Stimulated activated CD8-positive, alpha-beta memory T cell treated with anti-CD3 and anti-CD28 coated beads, Interleukin-7, amount 100 ng/mL, for 24 hours (primary cell): Measurements from ENCODE around the gene STARD13.

Source experiments
- DNase-seq: peaks from one replicate; pipeline ENCODE4 v3.0.0-alpha.2; 2020; ENCODE audit warnings: low read depth

STARD13 gene

DNA sequence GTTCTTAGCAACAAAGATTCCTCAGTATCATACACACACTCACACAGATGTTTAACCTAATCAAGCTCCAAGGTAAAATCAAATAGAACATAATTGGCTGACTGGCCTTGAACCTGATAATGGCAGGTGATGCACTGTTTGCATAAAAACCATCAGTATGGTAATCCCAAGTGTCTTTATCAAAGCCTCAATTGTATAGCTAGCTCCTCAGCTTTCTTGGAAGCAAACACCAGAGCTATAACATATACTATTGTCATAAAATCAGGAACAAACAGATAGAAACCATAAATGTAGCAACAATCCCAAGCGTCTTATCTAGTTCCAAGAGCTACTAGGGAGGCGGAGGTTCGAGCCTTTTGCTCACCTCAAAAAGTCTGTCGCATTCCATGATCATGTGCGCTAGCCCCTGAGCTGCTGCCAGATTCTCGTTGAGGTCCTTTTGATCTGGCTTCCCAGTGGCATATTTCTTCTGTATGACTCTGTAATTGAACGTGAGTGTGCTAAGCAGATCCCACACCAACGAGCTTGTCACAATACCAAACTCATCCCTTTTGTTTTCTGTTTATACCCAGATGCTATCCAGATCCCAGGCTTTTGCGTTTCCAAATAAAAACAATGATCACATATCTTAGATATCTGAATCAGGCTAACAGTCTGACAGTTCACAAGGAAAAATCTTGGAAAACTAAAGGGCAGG is 174.0 kb downstream of the STARD13 start:
- DNase-seq = no peak

DNA sequence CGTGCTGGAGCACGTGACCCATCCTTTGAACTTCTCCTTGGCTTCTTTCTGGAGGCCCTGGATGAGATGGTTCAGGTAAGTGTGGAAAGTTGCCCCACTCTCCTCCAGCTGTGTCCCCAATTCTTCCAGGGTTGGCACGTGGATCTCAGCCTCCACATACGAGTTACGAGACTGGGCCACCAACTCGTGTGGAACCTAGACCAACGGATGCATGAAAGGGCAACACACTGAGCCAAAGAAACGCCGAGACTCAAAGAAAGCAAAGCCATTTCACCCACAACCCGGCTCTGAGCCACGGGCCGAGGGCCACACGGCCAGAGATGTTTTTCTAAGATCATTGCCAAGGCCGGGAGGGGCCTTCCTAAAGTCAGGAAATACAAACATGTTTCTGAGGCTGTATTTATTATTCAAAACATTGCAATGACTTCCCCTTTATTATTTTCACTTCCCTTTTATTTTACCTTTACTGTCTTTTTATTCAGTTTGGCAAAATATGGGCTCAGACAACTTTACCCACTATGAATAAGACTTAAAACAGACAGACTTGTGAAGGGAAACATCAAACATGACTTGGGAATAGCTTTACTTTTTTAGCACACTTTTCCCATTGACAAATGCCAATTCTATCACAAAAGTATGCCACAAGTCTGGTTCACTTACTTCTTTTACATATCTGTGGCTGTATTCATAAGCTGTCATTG is 174.7 kb downstream of the STARD13 start:
- DNase-seq = no peak

GRCh38 chr13:33110386-33110712 is 175.2 kb downstream of the STARD13 start:
- DNase-seq = no peak

- no peak for DNase-seq
Measured at GRCh38 chr13:33109801-33110200, 175.8 kb downstream of the STARD13 start.

GRCh38 chr13:33109271-33109697 is 176.3 kb downstream of the STARD13 start:
- DNase-seq = no peak

GRCh38 chr13:33108620-33109019 is 176.9 kb downstream of the STARD13 start:
- no peak for DNase-seq

DNA sequence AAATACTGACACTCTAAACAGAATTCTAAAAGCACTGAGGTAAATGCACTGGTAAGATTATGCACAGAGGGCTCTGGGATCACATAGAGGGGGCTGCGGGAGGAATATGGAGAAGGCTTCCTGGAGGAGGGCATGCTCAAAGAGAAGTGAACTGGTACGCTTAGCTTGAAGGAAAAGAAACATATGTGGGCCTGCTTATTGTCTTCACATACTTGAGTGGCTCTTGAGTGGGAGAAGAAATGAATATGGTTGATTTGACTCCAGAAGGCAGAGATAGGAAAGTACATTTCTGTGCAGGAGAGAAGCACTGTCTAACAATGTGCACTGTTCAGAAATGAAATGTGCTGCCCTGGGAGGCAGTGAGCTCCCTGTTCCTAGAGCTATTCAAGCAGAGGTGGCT is 178.2 kb downstream of the STARD13 start:
- DNase-seq = no peak

DNA sequence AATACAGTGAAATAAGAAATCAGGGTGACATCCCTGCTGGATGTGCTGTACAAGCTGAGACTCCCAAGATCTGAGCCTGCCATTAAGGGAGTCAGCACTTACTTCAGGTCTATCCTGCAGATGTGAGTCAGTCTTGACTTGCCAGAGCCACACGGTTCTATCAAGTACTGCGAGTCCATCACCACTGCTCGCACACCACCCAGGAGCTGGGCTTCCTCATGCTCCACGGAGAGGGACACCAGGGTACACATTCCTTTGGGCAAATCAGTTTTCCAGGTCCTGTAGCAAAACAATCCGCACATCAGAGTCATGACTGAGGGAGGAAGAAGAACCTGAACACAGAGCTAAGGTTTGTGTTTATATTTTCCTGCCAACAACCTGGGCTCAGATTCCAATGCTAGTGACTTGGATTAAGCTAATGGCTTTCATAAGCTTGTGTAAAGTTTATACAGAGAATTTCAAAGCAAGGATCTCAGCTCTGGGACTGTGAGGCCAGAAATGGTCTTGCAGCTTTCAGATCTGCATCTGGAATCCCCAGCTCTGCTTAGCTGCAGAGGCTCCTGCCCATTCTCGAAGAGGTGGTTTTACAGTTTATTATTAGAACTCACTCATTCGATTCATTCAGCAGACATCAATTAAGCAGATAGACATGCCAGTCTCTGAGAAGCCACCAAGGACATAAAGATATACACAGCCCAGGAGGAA is 178.7 kb downstream of the STARD13 start:
- DNase-seq = no peak

DNA sequence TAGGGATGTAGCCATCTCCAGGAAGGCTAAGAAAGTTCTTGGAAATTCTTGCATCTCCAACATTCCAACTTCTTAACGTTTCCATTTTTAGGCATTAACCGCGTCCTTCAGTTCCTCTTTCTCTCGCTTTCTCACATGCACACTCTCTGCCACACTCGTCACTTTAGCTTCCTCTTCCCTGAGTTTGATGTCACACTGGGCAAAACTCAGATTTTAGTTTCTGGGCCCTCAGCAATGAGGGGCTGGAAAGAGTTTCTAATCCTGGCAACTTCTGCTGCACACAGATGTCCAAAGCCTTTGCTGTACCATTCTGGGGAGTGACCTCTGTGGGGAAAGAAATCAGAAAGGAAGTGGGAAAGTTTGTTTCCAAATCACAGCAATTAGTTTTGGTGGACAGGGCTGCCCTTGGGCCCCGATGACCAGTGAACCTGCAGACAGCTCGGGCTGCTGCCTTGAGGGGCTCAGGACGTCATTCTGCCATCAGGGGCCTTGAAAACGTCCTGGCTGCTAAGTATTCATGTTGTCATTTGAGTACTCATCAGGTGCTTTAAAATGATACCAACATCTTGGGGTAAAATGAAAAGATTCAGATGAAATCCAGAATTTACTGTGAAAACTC is 180.1 kb downstream of the STARD13 start:
- no peak for DNase-seq

DNA sequence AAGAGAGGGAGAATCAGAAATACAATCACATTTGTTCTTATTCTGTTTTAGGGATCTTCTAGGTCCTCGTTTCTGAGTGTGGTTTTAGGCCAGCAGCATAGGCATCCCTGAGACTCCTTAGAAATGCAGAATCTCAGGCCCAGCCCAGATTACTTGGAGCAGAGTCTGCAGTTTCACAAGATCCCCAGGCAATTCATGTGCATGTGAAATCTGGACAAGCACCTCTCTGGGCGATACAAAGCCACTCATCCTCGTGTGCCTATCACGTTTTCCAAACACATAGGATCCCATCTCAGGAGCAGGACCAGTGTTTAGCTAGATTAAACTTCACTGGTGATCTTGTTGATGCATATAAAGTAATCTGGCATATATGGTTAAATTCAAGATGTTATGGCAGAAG is 182.1 kb downstream of the STARD13 start:
- DNase-seq = no peak

- no peak for DNase-seq
Measured at GRCh38 chr13:33101835-33102234, 183.7 kb downstream of the STARD13 start.

DNA sequence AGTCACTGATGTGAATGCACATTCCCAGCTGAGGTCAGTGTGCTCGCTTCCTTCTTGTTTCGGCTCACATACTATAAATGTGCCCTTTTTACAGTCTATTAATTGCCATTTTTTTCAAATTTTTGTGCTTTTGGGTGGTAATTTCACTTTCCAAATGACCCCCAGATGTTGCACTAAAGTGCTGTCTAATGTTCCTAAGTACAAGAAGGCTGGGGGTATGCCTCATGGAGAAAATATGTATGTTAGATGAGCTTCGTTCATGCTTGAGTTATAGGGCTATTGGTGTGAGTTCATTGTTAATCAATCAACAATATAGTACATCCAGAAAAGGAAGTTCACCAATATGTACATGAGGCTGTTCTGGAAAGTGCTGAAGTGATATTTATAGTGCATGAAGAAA is 184.7 kb downstream of the STARD13 start:
- no peak for DNase-seq

DNA sequence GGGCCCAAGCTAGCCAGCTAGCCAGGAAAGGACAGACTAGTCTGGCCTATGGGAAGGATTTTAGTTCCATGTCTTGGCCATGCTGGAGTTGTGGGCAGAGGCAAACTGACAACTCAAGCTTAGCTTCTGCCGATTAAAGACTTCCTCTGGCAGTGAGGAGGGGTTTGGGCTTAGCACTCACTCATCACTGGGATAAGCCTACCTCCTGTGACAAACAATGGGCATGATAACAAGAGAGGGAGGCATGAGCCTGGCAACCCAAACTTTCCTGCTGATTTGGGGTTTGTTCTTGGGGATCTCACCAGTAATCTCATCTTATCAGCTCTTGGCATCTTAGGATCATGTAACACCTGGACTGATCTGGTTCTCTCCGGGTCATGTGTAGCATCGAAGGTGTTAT is 185.7 kb downstream of the STARD13 start:
- no peak for DNase-seq

GRCh38 chr13:33096886-33097605 is 188.5 kb downstream of the STARD13 start:
- DNase-seq = no peak

DNA sequence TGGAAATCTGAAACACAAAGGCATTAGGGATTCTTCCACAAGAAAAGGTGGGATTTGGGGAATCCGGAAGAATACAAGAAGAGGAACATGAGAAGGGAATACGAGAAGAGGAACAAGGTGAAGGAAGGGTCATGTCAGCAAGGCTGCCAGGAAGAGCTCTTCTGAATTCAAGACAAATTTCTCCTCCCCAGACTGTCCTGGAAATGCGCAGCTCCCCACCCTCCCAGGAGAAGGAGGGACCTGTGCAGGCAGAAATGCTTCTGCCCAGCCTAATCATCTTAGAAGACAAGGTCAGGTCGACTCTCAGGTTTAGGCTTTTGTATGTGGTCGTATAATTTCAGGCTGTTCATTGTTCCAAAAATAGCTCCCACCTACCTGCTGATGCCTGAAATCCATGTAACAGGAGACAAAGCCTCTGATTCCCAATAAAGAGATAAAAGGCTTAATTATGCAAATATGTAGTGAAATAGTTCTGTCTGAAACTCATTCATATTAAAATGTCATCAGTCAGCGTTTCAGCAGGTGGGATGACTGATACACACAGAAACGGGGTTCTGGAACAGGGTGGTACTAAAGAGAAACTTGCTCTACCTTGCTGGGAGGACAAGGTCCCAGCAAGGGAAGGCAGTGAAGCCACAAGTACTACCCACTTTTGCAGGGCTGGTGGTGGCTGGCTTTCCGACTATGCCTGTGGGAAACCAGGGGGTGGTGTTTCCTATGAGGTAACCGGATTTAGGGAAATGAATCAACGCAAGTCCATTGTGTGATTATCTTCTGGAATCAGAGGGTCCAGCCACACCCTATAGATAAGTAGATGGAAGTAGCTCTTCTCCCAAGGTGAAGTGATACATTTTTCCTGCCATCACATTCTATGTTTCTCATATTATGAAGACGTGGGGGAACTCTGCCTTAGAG is 193.2 kb downstream of the STARD13 start:
- no peak for DNase-seq

DNA sequence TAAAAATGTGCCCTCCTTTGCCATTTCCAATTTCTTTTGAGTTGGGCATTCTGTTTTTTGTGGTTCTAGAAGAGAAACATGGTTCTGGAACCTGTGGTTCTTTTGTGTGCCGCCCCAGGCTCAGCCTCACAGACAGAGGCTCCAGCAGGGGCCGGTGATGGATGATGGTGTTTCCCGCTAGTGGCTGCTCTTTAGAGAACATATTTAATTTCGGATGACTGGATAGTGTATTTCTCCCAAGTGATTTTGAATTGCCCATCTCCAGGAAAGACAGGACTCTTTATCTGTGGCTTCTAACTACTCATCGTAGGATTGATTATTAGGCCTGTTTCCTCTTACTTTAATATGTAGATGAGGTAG is 194.2 kb downstream of the STARD13 start:
- DNase-seq = no peak

DNA sequence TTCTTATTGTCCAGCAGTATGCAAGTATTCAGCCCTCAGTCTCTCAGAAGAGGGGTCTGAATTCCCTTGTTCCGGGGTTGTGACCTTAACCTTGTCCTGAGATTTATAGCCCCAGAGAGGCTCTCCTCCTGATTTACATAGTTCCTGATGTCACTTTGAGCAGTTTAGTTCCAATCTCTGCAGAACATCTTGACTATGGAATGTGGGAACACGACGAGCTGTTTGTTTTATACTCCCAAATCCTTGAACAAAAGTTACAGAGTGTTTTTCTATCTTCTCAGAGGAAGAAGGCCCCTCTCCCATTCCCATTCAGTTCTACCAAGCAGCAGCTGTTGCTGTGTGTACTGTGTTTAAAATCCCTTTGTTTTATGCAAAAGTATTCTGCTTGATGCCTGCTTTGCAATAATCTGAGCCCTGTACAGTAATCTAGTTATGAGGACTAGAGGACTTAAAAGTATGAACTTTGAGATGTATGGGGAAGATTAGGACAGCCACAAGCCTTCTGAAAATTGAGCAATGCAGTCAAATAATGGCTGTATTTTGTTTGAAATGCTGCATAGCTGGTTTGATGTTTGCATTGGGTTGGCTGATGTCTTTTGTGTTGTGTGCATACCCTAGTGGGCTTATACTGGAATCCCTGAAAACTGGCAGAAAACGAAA is 194.7 kb downstream of the STARD13 start:
- no peak for DNase-seq

DNA sequence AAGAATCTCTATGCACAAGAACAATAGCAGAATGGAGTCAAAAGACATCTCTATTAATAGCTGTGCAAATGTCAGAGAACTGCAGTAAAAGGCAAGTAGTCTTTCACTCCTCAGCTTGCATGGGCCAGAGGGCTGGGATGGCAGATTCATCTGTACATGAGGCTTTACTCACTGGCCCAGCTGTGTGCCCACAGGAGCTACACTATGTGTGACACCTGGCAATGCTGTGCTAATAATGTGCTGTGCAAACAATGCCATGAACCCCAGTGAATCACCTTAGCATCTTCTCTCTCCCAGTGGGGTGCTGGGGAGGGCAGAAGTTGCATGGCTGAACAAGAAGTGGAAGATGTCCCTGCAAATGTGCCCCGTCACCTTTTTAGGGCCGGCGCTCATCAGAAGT is 196.2 kb downstream of the STARD13 start:
- DNase-seq = no peak

GRCh38 chr13:33087790-33088189 is 197.8 kb downstream of the STARD13 start:
- DNase-seq = no peak

DNA sequence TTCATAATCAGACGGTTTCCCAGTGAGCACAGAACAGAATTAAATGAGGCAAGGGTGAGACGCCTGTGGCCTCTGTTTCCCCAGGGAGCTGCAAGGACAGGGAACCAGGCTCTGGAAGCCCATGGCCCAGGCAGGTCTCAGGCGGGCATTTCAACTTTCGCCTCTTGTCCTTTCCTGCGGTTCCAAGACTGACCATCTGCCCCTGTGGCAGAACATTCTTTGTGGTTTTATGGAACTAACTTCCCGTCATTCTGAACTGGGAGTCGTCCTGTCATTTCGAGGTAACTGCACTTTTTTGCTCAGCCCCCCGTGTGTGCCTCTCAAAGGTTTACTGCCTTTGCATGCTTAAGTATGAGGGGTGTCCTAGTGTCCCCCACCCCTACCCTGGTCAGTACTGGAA is 198.5 kb downstream of the STARD13 start:
- DNase-seq = no peak

GRCh38 chr13:33083054-33083453 is 202.5 kb downstream of the STARD13 start:
- no peak for DNase-seq
